Smooth muscle cell (in vitro differentiated cells): ENCODE measurements around the gene KCNMB4. TPM values are rescaled to one million over a fixed set of nuclear protein-coding genes. Genes with fewer than 3 reads are reported as not detected.

Source experiments
- DNase-seq: peaks from one replicate; lab custom pipeline; 2025; ENCODE audit not compliant: unreplicated experiment; lab: John Stamatoyannopoulos, UW
- H2AFZ ChIP-seq: fragments of 200-600 bp; sonication (generic); 2 replicates; pipeline ENCODE4 v1.6.0; 2016; ENCODE audit warnings: antibody characterized with exemption, low read depth, mild to moderate bottlenecking
- H3F3A ChIP-seq: fragments of 200-600 bp; sonication (generic); 2 replicates; pipeline ENCODE4 v1.6.0; 2017; ENCODE audit warnings: antibody characterized with exemption, low read depth
- H3K27ac ChIP-seq: fragments of 200-600 bp; sonication (generic); 2 replicates; pipeline ENCODE4 v1.5.1; 2016; ENCODE audit warnings: low read depth, mild to moderate bottlenecking
- H3K27me3 ChIP-seq: fragments of 200-600 bp; sonication (generic); 2 replicates; pipeline ENCODE4 v1.6.1; 2016; ENCODE audit warnings: low read depth, mild to moderate bottlenecking
- H3K36me3 ChIP-seq: fragments of 200-600 bp; sonication (generic); 2 replicates; pipeline ENCODE4 v1.5.1; 2016; ENCODE audit warnings: low read depth
- H3K4me1 ChIP-seq: fragments of 200-600 bp; sonication (generic); 2 replicates; pipeline ENCODE4 v1.5.1; 2016; ENCODE audit warnings: low read depth
- H3K4me2 ChIP-seq: fragments of 200-600 bp; sonication (generic); 2 replicates; pipeline ENCODE4 v1.6.0; 2016; ENCODE audit warnings: mild to moderate bottlenecking
- H3K4me3 ChIP-seq: fragments of 200-600 bp; sonication (generic); 2 replicates; pipeline ENCODE4 v1.5.1; 2016; ENCODE audit warnings: mild to moderate bottlenecking
- H3K79me2 ChIP-seq: fragments of 200-600 bp; sonication (generic); 2 replicates; pipeline ENCODE4 v1.6.0; 2016; ENCODE audit warnings: low read depth, mild to moderate bottlenecking
- H3K9ac ChIP-seq: fragments of 200-600 bp; sonication (generic); 2 replicates; pipeline ENCODE4 v1.6.0; 2016; ENCODE audit warnings: low read depth
- H3K9me3 ChIP-seq: fragments of 200-600 bp; sonication (generic); replicated peaks from 2 replicates; pipeline ENCODE4 v1.5.1; 2016; ENCODE audit warnings: low read depth
- H4K20me1 ChIP-seq: fragments of 200-600 bp; sonication (generic); 2 replicates; pipeline ENCODE4 v1.6.0; 2016; ENCODE audit warnings: low read depth
- WGBS: methylation state at CpG from one replicate; pipeline ENCODE4 v1.1.7; 2016; ENCODE audit warnings: low lambda C conversion rate; 5-methylcytosine and 5-hydroxymethylcytosine counted together
- polyA plus RNA-seq: library from polyadenylated mRNA; unstranded; fragments of >200 nt; fragmentation: Nextera tagmentation; extraction: Ambion mirVana; gene quantifications from 2 replicates; pipeline ENCODE4 v1.2.1, GENCODE V29; 2016
- total RNA-seq: library from RNA; depleted of rRNA; stranded (reverse); fragments of >200 nt; gene quantifications from 2 replicates; pipeline ENCODE4 v1.2.3, GENCODE V29; 2014
- TF ChIP-seq, protein P1 (sequence below): fragments of 200-600 bp; sonication (generic); IDR thresholded peaks from 2 replicates; pipeline ENCODE4 v1.5.1; 2017; ENCODE audit warnings: borderline replicate concordance, mild to moderate bottlenecking, antibody characterized with exemption; ENCODE audit not compliant: insufficient read depth, poor library complexity, severe bottlenecking

The KCNMB4 gene
- total and polyA plus RNA-seq, 2 experiments from 2014 or later: 8.5 to 8.9 TPM

DNA sequence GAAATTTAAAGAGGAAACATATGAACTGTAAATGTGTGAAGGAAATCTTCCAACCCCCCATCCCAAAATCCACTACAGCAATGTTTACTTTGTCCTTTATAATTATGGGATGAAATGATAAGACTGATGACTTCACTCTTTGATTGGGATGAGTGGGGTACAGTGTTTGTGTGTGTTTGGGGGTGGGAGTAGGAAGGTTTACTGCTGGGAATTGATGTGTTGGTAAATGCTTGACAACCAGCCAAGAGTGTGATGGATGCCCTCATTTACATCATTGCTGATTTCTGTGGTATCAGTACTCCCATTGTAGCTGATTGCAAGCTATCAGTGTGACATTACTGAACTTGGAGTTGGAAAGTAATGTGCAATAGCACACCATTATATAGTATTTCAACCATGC lies 90.9 kb downstream of the KCNMB4 start:
- Histone ChIP-seq H4K20me1 (no peaks in the 10 kb centered on the region), H3K27me3 (no peaks in the 10 kb centered on the region), H3F3A (no peaks in the 10 kb centered on the region), H2AFZ (no peak overlapping the region), H3K4me1 (no peaks in the 10 kb centered on the region), H3K79me2 (no peaks in the 10 kb centered on the region), H3K4me3 (no peak overlapping the region), H3K36me3 (no peaks in the 10 kb centered on the region), H3K9me3 (no peaks in the 10 kb centered on the region), H3K27ac (no peak overlapping the region), H3K4me2 (no peak overlapping the region), H3K9ac (no peak overlapping the region)
- no peak for DNase-seq
- TF ChIP-seq, protein P1, sequence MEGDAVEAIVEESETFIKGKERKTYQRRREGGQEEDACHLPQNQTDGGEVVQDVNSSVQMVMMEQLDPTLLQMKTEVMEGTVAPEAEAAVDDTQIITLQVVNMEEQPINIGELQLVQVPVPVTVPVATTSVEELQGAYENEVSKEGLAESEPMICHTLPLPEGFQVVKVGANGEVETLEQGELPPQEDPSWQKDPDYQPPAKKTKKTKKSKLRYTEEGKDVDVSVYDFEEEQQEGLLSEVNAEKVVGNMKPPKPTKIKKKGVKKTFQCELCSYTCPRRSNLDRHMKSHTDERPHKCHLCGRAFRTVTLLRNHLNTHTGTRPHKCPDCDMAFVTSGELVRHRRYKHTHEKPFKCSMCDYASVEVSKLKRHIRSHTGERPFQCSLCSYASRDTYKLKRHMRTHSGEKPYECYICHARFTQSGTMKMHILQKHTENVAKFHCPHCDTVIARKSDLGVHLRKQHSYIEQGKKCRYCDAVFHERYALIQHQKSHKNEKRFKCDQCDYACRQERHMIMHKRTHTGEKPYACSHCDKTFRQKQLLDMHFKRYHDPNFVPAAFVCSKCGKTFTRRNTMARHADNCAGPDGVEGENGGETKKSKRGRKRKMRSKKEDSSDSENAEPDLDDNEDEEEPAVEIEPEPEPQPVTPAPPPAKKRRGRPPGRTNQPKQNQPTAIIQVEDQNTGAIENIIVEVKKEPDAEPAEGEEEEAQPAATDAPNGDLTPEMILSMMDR: no peak

DNA sequence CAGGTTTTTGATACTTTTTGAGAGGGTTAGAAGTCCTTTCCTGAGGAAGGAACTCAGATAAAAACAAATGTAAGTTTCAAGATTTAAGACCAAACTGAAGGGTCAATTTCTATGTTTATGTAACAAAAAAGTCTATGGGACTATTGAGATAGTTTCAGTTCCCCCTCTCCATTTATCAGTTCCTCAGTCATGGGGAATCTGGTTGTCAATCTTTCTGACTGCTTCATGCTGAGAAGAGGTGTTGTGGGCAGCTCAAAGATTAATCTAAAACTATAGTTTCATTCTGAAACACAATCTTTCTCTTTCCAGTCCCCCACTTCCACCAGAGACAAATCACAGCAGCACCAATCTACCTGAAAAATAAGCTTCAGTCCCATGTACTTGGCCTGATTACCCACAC lies 93.7 kb downstream of the KCNMB4 start:
- Histone ChIP-seq H3K9ac (no peak overlapping the region), H3K79me2 (no peaks in the 10 kb centered on the region), H3K4me3 (no peak overlapping the region), H3K9me3 (no peaks in the 10 kb centered on the region), H3K4me2 (no peak overlapping the region), H3K27ac (no peak overlapping the region), H2AFZ (no peak overlapping the region), H4K20me1 (no peaks in the 10 kb centered on the region), H3K36me3 (no peaks in the 10 kb centered on the region), H3K27me3 (no peaks in the 10 kb centered on the region), H3K4me1 (no peaks in the 10 kb centered on the region), H3F3A (no peaks in the 10 kb centered on the region)
- TF ChIP-seq, protein P1: no peak
- DNase-seq: no peak

DNA sequence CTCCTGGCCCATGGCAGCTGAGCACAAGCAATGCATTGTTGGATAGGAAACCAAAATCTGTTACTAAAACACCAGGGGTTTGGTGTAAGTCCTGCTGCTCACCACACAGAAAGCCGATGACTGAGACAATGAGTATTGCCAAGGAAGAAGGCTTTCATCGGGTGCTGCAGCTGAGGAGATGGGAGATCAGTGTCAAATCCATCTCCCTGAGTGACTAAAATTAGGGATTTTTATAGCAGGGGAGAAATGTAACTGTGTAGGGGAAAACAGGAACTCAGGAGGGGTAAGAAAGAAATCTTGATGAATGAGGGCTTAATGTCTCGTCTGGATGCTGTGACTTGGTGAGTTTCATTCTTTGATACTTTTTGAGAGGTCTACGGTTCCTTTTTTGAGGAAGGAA lies 97.9 kb downstream of the KCNMB4 start:
- H3K27ac ChIP-seq: no peak overlapping the region
- H3K27me3 ChIP-seq: no peaks in the 10 kb centered on the region
- H3K36me3 ChIP-seq: no peaks in the 10 kb centered on the region
- H3K4me3 ChIP-seq: no peak overlapping the region
- no peak for DNase-seq
- H3K79me2 ChIP-seq: no peaks in the 10 kb centered on the region
- 95% methylated on average over 4 of the region's 4 CpGs for WGBS
- TF ChIP-seq, protein P1: no peak
- H3K9ac ChIP-seq: no peak overlapping the region
- no peak overlapping the region for H2AFZ ChIP-seq
- H3K4me2 ChIP-seq: no peak overlapping the region
- no peaks in the 10 kb centered on the region for H4K20me1 ChIP-seq
- no peaks in the 10 kb centered on the region for H3K9me3 ChIP-seq
- no peaks in the 10 kb centered on the region for H3F3A ChIP-seq
- no peaks in the 10 kb centered on the region for H3K4me1 ChIP-seq

DNA sequence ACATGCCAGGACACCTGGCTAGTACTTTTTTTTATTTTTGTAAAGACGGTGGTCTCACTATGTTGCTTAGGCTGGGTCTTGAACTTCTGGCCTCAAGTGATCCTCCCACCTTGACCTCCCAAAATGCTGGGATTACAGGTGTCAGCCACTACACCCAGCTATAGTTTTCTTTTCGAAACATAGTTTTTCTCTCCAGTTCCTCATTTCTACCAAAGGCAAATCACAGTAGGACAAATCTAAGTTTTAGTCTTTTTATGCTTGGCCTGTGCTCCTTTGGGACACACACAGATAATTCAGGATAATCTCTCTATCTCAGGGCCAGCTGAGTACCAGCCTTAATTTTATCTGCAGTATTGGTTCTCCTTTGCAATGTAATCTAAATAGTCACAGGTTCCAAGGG lies 100.7 kb downstream of the KCNMB4 start:
- Histone ChIP-seq H3K27ac (no peak overlapping the region), H2AFZ (no peak overlapping the region), H3K27me3 (no peaks in the 10 kb centered on the region), H3K9ac (no peak overlapping the region), H3F3A (no peaks in the 10 kb centered on the region), H3K4me3 (no peak overlapping the region), H3K4me2 (no peak overlapping the region), H3K79me2 (no peaks in the 10 kb centered on the region), H4K20me1 (no peaks in the 10 kb centered on the region), H3K36me3 (no peaks in the 10 kb centered on the region), H3K4me1 (no peaks in the 10 kb centered on the region), H3K9me3 (no peaks in the 10 kb centered on the region)
- no peak for DNase-seq
- TF ChIP-seq, protein P1: no peak
- WGBS: 100% methylated on average over 2 of the region's 2 CpGs
